IPS-11a (cell line): Measurements from ENCODE around the gene SPZ1.
"Not testable (repeated sequence)": the region's sequence is repeated elsewhere in the genome, so short reads cannot be mapped to it uniquely, and the experiment has no call there.

Experiments
- H3K4me3 ChIP-seq: one replicate; pipeline ENCODE4 v1.5.1; 2013; ENCODE audit warnings: low read depth, low read length, control low read depth

The SPZ1 gene

GRCh38 chr5:80319702-80320101, at the start of gene SPZ1:
SPZ1 (plus strand) TSS chr5:80320002; CDS start chr5:80320216, 214 bp downstream.
- no peak within 1 kb of the TSS for H3K4me3 ChIP-seq

GRCh38 chr5:80270543-80270942, 49.3 kb upstream of the SPZ1 start:
- not testable (repeated sequence) for H3K4me3 ChIP-seq

GRCh38 chr5:80275347-80275746, 44.5 kb upstream of the SPZ1 start:
- no peak overlapping the region for H3K4me3 ChIP-seq

- H3K4me3 ChIP-seq, result no peak overlapping the region
These were observed 43.6 kb upstream of the SPZ1 start for GRCh38 chr5:80276186-80276585.

- no peak overlapping the region for H3K4me3 ChIP-seq
These were observed 42.6 kb upstream of the SPZ1 start for GRCh38 chr5:80277191-80277590.

- no peak overlapping the region for H3K4me3 ChIP-seq
These were observed 37.7 kb upstream of the SPZ1 start for GRCh38 chr5:80282054-80282453.

GRCh38 chr5:80283360-80283759, 36.4 kb upstream of the SPZ1 start:
- H3K4me3 ChIP-seq, result no peak overlapping the region

- no peak overlapping the region for H3K4me3 ChIP-seq
These were observed 35.1 kb upstream of the SPZ1 start for GRCh38 chr5:80284720-80285119.

GRCh38 chr5:80288177-80288576, 31.6 kb upstream of the SPZ1 start:
- no peak overlapping the region for H3K4me3 ChIP-seq

- no peak overlapping the region for H3K4me3 ChIP-seq
These were observed 30.5 kb upstream of the SPZ1 start for GRCh38 chr5:80289320-80289719.

- H3K4me3 ChIP-seq, result no peak overlapping the region
These were observed 28.0 kb upstream of the SPZ1 start for GRCh38 chr5:80291761-80292160.

- H3K4me3 ChIP-seq, result no peak overlapping the region
These were observed 23.7 kb upstream of the SPZ1 start for GRCh38 chr5:80296121-80296520.

- no peak overlapping the region for H3K4me3 ChIP-seq
These were observed 20.2 kb upstream of the SPZ1 start for GRCh38 chr5:80299601-80300000.

GRCh38 chr5:80300125-80300524, 19.7 kb upstream of the SPZ1 start:
- no peak overlapping the region for H3K4me3 ChIP-seq

- not testable (repeated sequence) for H3K4me3 ChIP-seq
These were observed 19.0 kb upstream of the SPZ1 start for GRCh38 chr5:80300796-80301195.

- not testable (repeated sequence) for H3K4me3 ChIP-seq
These were observed 18.5 kb upstream of the SPZ1 start for GRCh38 chr5:80301342-80301741.

- H3K4me3 ChIP-seq, result no peak overlapping the region
These were observed 17.2 kb upstream of the SPZ1 start for GRCh38 chr5:80302636-80303035.

- no peak overlapping the region for H3K4me3 ChIP-seq
These were observed 11.3 kb upstream of the SPZ1 start for GRCh38 chr5:80308526-80308925.

GRCh38 chr5:80309871-80310665, 9.7 kb upstream of the SPZ1 start:
- H3K4me3 ChIP-seq, result no peak overlapping the region

- H3K4me3 ChIP-seq, result no peak overlapping the region
These were observed 4.6 kb upstream of the SPZ1 start for GRCh38 chr5:80315244-80315643.

GRCh38 chr5:80318212-80318611, 1.6 kb upstream of the SPZ1 start:
- no peak overlapping the region for H3K4me3 ChIP-seq

- no peak overlapping the region for H3K4me3 ChIP-seq
These were observed 5.1 kb downstream of the SPZ1 start for GRCh38 chr5:80324912-80325311.

GRCh38 chr5:80326468-80326867, 6.7 kb downstream of the SPZ1 start:
- no peak overlapping the region for H3K4me3 ChIP-seq
